ENCODE results near the gene PSTPIP1.

PSTPIP1 gene

GRCh38 chr15:77044228-77045042 lies 49.5 kb downstream of the PSTPIP1 start:
- TF ChIP-seq TAF1 (IDR thresholded peaks at IDR 0.05; ENCODE audit: borderline replicate concordance, insufficient read depth, low read length) (no peak), SIN3A (IDR thresholded peaks at IDR 0.05; ENCODE audit: borderline replicate concordance, insufficient read depth, low read length) (no peak), FOXP2 (optimal IDR thresholded peaks at IDR 0.05; ENCODE audit: borderline replicate concordance, extremely low read depth, extremely low read length, insufficient read depth) (no peak), POLR2AphosphoS5 (IDR thresholded peaks at IDR 0.05; ENCODE audit: low read depth, low read length) (no peak)
- TF ChIP-seq, protein P1, sequence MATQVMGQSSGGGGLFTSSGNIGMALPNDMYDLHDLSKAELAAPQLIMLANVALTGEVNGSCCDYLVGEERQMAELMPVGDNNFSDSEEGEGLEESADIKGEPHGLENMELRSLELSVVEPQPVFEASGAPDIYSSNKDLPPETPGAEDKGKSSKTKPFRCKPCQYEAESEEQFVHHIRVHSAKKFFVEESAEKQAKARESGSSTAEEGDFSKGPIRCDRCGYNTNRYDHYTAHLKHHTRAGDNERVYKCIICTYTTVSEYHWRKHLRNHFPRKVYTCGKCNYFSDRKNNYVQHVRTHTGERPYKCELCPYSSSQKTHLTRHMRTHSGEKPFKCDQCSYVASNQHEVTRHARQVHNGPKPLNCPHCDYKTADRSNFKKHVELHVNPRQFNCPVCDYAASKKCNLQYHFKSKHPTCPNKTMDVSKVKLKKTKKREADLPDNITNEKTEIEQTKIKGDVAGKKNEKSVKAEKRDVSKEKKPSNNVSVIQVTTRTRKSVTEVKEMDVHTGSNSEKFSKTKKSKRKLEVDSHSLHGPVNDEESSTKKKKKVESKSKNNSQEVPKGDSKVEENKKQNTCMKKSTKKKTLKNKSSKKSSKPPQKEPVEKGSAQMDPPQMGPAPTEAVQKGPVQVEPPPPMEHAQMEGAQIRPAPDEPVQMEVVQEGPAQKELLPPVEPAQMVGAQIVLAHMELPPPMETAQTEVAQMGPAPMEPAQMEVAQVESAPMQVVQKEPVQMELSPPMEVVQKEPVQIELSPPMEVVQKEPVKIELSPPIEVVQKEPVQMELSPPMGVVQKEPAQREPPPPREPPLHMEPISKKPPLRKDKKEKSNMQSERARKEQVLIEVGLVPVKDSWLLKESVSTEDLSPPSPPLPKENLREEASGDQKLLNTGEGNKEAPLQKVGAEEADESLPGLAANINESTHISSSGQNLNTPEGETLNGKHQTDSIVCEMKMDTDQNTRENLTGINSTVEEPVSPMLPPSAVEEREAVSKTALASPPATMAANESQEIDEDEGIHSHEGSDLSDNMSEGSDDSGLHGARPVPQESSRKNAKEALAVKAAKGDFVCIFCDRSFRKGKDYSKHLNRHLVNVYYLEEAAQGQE (IDR thresholded peaks at IDR 0.05; ENCODE audit: insufficient read depth in 1 of 2, low read depth in 2 of 2, low read length in 2 of 2): no peak

GRCh38 chr15:77045985-77046384 lies 51.1 kb downstream of the PSTPIP1 start:
- TF ChIP-seq SIN3A (IDR thresholded peaks at IDR 0.05; ENCODE audit: borderline replicate concordance, insufficient read depth, low read length): no peak
- TF ChIP-seq POLR2AphosphoS5 (IDR thresholded peaks at IDR 0.05; ENCODE audit: low read depth, low read length): no peak
- no peak for TF ChIP-seq TAF1 (IDR thresholded peaks at IDR 0.05; ENCODE audit: borderline replicate concordance, insufficient read depth, low read length)
- TF ChIP-seq FOXP2 (optimal IDR thresholded peaks at IDR 0.05; ENCODE audit: borderline replicate concordance, extremely low read depth, extremely low read length, insufficient read depth): no peak
- TF ChIP-seq, protein P1 (IDR thresholded peaks at IDR 0.05; ENCODE audit: insufficient read depth in 1 of 2, low read depth in 2 of 2, low read length in 2 of 2): no peak

DNA sequence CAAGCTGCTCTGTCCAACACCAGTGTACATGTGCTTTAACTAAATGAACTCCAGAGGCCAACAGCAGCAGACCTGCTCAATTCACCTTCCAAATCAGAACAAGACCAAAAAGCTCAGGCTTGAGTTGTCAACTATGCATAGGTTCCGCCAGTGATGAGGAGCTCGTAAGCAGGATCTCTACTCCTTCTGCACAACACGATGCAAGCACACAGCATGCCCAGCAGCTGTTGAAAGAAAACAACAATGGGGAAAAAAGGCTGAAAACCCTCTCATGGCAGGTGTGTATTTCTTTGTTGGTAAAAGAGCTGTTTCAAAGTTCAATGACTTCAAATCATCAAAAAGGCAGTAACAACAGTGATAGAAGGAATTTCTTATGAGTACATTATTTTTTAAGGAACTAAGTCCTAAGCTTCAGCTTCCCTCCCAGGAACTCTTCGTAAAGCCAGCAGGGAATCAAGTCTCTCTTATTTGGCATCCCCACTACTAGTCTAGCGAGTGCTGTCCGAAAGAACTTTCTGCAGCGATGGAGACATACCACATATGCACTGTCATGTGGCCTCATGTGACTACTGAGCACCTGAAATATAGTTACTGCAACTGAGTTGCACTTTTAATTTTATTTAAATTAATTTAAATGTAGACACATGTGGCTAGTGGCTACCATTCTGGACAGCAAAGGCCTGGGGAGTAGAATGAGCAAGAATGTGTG lies 51.9 kb downstream of the PSTPIP1 start:
- no peak for TF ChIP-seq FOXP2 (optimal IDR thresholded peaks at IDR 0.05; ENCODE audit: borderline replicate concordance, extremely low read depth, extremely low read length, insufficient read depth)
- TF ChIP-seq, protein P1 (IDR thresholded peaks at IDR 0.05; ENCODE audit: insufficient read depth in 1 of 2, low read depth in 2 of 2, low read length in 2 of 2): no peak

DNA sequence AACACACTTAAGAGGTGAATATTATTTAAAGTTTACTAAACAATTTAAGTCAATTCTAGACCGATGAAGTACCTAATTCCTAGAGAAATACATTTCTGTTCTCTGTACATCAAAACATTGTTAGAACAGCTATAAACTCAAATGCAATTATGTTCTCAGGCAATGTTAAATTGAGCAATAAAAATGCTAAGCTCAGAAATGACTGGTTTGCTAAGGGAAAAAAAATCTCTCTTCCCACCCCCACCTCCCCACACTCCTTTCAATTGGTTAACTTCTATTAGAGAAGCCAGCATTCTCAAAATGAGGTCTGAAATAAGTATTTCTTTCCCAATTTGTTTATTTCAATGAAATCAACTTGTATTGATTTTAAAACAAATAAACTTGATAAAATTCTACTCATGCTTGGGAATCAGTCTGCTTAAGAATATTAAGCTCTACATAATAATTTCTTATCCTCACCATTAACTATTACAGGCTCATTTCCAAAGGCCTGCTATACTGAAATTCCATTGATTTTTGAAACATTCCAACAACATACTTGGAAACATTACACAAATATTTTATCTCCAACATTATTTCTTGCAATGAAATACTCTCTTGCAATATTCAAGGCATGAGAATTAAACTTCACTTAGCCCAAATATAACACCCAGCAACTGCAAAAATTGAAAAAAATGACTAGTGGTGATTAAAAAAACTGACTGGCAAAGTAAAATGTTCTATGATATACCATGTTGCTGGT lies 53.4 kb downstream of the PSTPIP1 start:
- TF ChIP-seq SIN3A (IDR thresholded peaks at IDR 0.05; ENCODE audit: borderline replicate concordance, insufficient read depth, low read length): no peak
- TF ChIP-seq, protein P1 (IDR thresholded peaks at IDR 0.05; ENCODE audit: insufficient read depth in 1 of 2, low read depth in 2 of 2, low read length in 2 of 2): no peak
- TF ChIP-seq FOXP2 (optimal IDR thresholded peaks at IDR 0.05; ENCODE audit: borderline replicate concordance, extremely low read depth, extremely low read length, insufficient read depth): no peak
- no peak for TF ChIP-seq TAF1 (IDR thresholded peaks at IDR 0.05; ENCODE audit: borderline replicate concordance, insufficient read depth, low read length)
- TF ChIP-seq POLR2AphosphoS5 (IDR thresholded peaks at IDR 0.05; ENCODE audit: low read depth, low read length): no peak
